Measurements from ENCODE around the gene FRYL. TPM values are rescaled to one million over a fixed set of nuclear protein-coding genes. Genes with fewer than 3 reads are reported as not detected.

FRYL gene
- total RNA-seq, 1 experiment from 2014 or later = 45.8 TPM

DNA sequence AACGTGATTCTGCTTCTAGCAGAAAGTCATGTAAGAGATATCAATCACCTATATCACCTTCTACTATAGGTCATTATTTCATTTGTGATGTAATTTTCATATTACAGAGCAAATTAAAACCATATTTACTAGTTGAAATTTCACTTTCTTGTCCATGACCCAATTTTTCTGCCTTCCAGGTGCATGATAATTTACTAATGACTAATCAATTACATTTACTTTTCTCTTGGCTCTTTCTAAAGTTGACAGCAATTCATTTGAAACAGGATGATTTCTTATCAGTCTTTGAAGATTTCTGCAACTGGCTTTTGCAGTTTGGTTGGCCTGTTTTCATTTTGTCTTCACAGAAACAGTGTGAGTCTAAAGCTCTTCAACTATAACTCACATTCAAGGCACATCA lies 208.6 kb downstream of the FRYL start:
- CTCF ChIA-PET = no interaction called here
- TF ChIP-seq, protein P1, sequence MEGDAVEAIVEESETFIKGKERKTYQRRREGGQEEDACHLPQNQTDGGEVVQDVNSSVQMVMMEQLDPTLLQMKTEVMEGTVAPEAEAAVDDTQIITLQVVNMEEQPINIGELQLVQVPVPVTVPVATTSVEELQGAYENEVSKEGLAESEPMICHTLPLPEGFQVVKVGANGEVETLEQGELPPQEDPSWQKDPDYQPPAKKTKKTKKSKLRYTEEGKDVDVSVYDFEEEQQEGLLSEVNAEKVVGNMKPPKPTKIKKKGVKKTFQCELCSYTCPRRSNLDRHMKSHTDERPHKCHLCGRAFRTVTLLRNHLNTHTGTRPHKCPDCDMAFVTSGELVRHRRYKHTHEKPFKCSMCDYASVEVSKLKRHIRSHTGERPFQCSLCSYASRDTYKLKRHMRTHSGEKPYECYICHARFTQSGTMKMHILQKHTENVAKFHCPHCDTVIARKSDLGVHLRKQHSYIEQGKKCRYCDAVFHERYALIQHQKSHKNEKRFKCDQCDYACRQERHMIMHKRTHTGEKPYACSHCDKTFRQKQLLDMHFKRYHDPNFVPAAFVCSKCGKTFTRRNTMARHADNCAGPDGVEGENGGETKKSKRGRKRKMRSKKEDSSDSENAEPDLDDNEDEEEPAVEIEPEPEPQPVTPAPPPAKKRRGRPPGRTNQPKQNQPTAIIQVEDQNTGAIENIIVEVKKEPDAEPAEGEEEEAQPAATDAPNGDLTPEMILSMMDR (IDR thresholded peaks at IDR 0.05; ENCODE audit: unreplicated experiment) = no peak
- intact Hi-C loops (cut with micrococcal nuclease; ENCODE audit: unreplicated experiment) = loop anchor here (10.0 kb wide), 2 partner anchors 273 to 393 kb away; no protein-coding TSS in a partner anchor

DNA sequence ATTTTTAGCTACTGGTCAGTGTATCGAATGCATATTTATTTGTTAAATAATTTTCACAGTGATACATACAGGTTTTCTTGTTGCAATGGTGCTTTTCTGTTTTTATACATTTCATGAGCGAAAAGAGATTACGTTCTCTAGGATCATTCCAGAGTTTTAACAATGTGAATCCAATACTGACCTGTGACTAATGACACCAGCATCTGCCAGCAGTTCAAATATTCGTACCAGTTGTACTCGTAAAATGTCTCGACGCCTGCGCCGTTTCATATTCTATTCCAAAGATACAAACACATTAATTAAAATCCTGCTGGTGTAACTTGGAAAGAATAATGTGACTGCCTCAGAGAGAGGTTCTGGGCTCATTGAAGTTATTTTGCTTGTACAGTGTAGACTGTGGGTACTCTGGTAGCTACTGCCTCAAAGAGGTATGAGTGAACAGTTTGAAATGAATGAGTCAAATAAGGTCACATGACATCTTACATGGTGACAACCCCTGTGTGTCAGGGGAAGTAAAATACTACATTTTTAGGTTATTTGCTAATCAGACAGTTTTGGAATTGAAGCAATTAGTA lies 209.3 kb downstream of the FRYL start:
- TF ChIP-seq, protein P1 (IDR thresholded peaks at IDR 0.05; ENCODE audit: unreplicated experiment) = no peak
- no peak overlapping the region for H3K4me3 Mint-ChIP-seq (ENCODE audit: low read depth, unreplicated experiment)
- H3K27me3 Mint-ChIP-seq (ENCODE audit: unreplicated experiment) = no peaks in the 10 kb centered on the region
- no peaks in the 10 kb centered on the region for H3K9me3 Mint-ChIP-seq (ENCODE audit: low read depth, unreplicated experiment)
- DNase-seq = no peak
- BruUV-seq (replicated peaks) = no TSS peak
- intact Hi-C loops (cut with micrococcal nuclease; ENCODE audit: unreplicated experiment) = loop anchor here (10.0 kb wide), 2 partner anchors 274 to 394 kb away; no protein-coding TSS in a partner anchor
- CTCF ChIA-PET = no interaction called here
- no peak overlapping the region for H3K27ac Mint-ChIP-seq (ENCODE audit: unreplicated experiment)
- H3K36me3 Mint-ChIP-seq (ENCODE audit: insufficient read depth, unreplicated experiment) = peaks cover 7% of the 10 kb centered on the region
- H3K4me1 Mint-ChIP-seq (ENCODE audit: low read depth, unreplicated experiment) = no peaks in the 10 kb centered on the region

More for the DNA sequence above, 208.6 kb downstream of the FRYL start:
- no peaks in the 10 kb centered on the region for H3K27me3 Mint-ChIP-seq (ENCODE audit: unreplicated experiment)
- H3K9me3 Mint-ChIP-seq (ENCODE audit: low read depth, unreplicated experiment) = no peaks in the 10 kb centered on the region
- DNase-seq = no peak
- no TSS peak for BruUV-seq (replicated peaks)
- peaks cover 7% of the 10 kb centered on the region for H3K36me3 Mint-ChIP-seq (ENCODE audit: insufficient read depth, unreplicated experiment)
- H3K4me1 Mint-ChIP-seq (ENCODE audit: low read depth, unreplicated experiment) = no peaks in the 10 kb centered on the region
- H3K4me3 Mint-ChIP-seq (ENCODE audit: low read depth, unreplicated experiment) = no peak overlapping the region
- no peak overlapping the region for H3K27ac Mint-ChIP-seq (ENCODE audit: unreplicated experiment)

DNA sequence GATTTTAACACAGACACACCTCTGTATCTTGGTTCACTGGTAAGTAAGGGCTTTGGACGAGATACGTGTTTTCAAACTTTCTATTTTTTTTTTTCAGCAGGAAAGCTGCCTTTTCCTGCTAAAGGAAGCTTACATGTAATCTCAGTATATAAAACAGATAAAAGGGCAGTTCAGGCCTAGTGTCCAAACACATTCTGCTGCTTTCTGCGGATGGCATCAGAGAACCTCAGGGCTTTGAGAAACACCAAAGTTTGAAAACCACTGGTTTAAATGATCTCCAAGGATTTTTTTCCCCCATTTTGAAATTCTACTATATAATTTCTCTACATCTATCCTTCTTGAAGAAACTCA lies 214.1 kb downstream of the FRYL start:
- intact Hi-C loops (cut with micrococcal nuclease; ENCODE audit: unreplicated experiment) = no loop called here
- Mint-ChIP-seq H3K27me3 (ENCODE audit: unreplicated experiment) (no peaks in the 10 kb centered on the region), H3K9me3 (ENCODE audit: low read depth, unreplicated experiment) (no peaks in the 10 kb centered on the region), H3K4me3 (ENCODE audit: low read depth, unreplicated experiment) (no peak overlapping the region), H3K27ac (ENCODE audit: unreplicated experiment) (no peak overlapping the region), H3K4me1 (ENCODE audit: low read depth, unreplicated experiment) (no peaks in the 10 kb centered on the region), H3K36me3 (ENCODE audit: insufficient read depth, unreplicated experiment) (peaks cover 11% of the 10 kb centered on the region)
- no TSS peak for BruUV-seq (replicated peaks)
- DNase-seq = no peak
- TF ChIP-seq, protein P1 (IDR thresholded peaks at IDR 0.05; ENCODE audit: unreplicated experiment) = no peak
- CTCF ChIA-PET = no interaction called here

DNA sequence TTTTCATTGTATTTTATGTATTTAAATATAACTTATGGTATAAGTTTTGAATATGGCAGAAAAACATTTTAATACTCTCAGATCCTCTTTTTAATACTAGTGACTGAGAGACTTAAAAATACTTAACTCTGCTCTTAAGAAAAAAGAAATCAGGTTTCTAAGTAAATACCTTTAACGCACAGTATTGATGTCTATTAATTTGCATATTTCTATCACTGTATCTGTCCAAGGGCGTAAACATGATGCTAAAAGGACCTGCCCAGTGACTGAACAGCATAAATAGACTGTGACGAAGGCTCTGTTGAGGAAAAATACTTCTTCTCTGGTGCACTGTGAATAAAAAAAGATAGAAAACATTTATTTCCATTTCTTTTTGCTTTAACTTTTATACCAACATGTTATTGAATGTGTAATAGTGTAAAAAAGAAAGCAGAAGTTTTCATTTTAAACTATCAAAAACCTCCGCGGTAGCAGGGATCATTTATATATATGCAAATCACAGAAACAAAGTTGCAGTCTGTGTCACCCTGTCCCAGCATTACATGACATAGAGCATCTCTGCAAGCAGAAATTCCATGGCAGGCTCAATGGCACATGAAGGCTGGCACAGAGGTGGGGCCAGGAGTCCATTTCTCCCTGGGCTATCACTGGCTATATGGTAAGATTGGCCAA lies 214.6 kb downstream of the FRYL start:
- no peaks in the 10 kb centered on the region for H3K27me3 Mint-ChIP-seq (ENCODE audit: unreplicated experiment)
- no TSS peak for BruUV-seq (replicated peaks)
- DNase-seq = no peak
- H3K9me3 Mint-ChIP-seq (ENCODE audit: low read depth, unreplicated experiment) = no peaks in the 10 kb centered on the region
- no peak overlapping the region for H3K4me3 Mint-ChIP-seq (ENCODE audit: low read depth, unreplicated experiment)
- TF ChIP-seq, protein P1 (IDR thresholded peaks at IDR 0.05; ENCODE audit: unreplicated experiment) = no peak
- intact Hi-C loops (cut with micrococcal nuclease; ENCODE audit: unreplicated experiment) = no loop called here
- no peaks in the 10 kb centered on the region for H3K4me1 Mint-ChIP-seq (ENCODE audit: low read depth, unreplicated experiment)
- H3K27ac Mint-ChIP-seq (ENCODE audit: unreplicated experiment) = no peak overlapping the region
- peaks cover 11% of the 10 kb centered on the region for H3K36me3 Mint-ChIP-seq (ENCODE audit: insufficient read depth, unreplicated experiment)
- CTCF ChIA-PET = no interaction called here

Measured in Calu3 (cell line).